ENCODE measurements around the gene PLIN1.

DNA sequence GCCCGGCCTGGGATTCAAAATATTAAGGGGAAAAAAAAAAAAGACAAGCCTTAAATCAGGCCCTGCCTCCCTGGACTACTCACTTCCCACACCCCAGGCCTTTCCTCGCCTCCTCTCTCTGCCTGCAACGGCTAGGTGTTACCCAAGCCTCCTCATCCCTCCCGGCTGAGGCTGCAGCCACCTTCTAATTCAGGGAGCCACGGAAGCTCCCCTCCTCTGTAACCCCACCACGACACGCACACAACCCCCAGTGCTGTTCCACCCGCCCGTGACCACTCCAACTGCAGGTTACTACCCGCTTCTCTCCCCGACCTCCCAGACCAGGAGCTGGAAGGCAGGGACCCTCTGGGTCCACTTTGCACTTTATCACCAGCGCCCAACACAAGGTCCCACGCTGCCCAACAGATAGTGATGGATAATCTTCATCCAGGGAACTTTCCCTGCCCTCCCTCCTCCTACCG is 24.8 kb downstream of the PLIN1 start:
- TF ChIP-seq, protein P1, sequence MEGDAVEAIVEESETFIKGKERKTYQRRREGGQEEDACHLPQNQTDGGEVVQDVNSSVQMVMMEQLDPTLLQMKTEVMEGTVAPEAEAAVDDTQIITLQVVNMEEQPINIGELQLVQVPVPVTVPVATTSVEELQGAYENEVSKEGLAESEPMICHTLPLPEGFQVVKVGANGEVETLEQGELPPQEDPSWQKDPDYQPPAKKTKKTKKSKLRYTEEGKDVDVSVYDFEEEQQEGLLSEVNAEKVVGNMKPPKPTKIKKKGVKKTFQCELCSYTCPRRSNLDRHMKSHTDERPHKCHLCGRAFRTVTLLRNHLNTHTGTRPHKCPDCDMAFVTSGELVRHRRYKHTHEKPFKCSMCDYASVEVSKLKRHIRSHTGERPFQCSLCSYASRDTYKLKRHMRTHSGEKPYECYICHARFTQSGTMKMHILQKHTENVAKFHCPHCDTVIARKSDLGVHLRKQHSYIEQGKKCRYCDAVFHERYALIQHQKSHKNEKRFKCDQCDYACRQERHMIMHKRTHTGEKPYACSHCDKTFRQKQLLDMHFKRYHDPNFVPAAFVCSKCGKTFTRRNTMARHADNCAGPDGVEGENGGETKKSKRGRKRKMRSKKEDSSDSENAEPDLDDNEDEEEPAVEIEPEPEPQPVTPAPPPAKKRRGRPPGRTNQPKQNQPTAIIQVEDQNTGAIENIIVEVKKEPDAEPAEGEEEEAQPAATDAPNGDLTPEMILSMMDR (IDR thresholded peaks at IDR 0.05; ENCODE audit: extremely low read depth in 1 of 2, insufficient read depth in 1 of 2, low read depth in 1 of 2, low read length in 2 of 2), result no peak
- TF ChIP-seq MAX (IDR thresholded peaks at IDR 0.05; ENCODE audit: insufficient read depth, insufficient read length), result no peak
- TF ChIP-seq EZH2 (IDR thresholded peaks at IDR 0.05; ENCODE audit: borderline replicate concordance, low read depth, low read length, severe bottlenecking), result no peak
- no peak for TF ChIP-seq FOS (IDR thresholded peaks at IDR 0.05; ENCODE audit: borderline replicate concordance, insufficient read depth, low read length)
- TF ChIP-seq POLR2A (IDR thresholded peaks at IDR 0.05; ENCODE audit: low read depth, low read length), result no peak
- TF ChIP-seq POLR2AphosphoS5 (IDR thresholded peaks at IDR 0.05; ENCODE audit: insufficient read depth, low read depth, low read length), result no peak
- no peak for TF ChIP-seq MYC (IDR thresholded peaks at IDR 0.05; ENCODE audit: low read depth, low read length)

Measured in endothelial cell of umbilical vein (primary cell).